Right lobe of liver (tissue), 6 donors: Measurements from ENCODE around the gene NOC2L. TPM values are rescaled to one million over a fixed set of nuclear protein-coding genes. Genes with fewer than 3 reads are reported as not detected.
A peak's percentile ranks its signal among the peaks of the same experiment; 100 is the strongest.

Experiments used
- ATAC-seq, 4 donors: fragments of 200-7000 bp; cut with Tn5 transposase; one replicate each; pipeline ENCODE4 v1.9.1; 2020; ENCODE audit warnings: mild to moderate bottlenecking in 4 of 4, moderate library complexity in 4 of 4
- DNase-seq, 3 donors: peaks; one replicate each; pipeline ENCODE4 v3.0.0-alpha.2; 2020
- H3K27ac ChIP-seq, 3 donors: fragments of 200-600 bp; one replicate each; pipeline ENCODE4 v1.8.0; 2022
- H3K27me3 ChIP-seq, 2 donors: fragments of 200-600 bp; one replicate each; pipeline ENCODE4 v1.8.0; 2022
- H3K36me3 ChIP-seq, 4 donors: fragments of 200-600 bp; sonication (generic) in 1 of 4; one replicate each; pipeline versions ENCODE4 v1.5.1 to v1.8.0; 2017 to 2022; ENCODE audit warnings: control low read depth in 1 of 4
- H3K4me1 ChIP-seq, 4 donors: fragments of 200-600 bp; sonication (generic) in 1 of 4; one replicate each; pipeline versions ENCODE4 v1.5.1 to v1.8.0; 2017 to 2022; ENCODE audit warnings: control low read depth in 1 of 4
- H3K4me3 ChIP-seq, 3 donors: fragments of 200-600 bp; one replicate each; pipeline ENCODE4 v1.8.0; 2022
- H3K9me3 ChIP-seq, 4 donors: fragments of 200-600 bp; sonication (generic) in 1 of 4; one replicate each; pipeline versions ENCODE4 v1.5.1 to v1.8.0; 2017 to 2022; ENCODE audit warnings: control low read depth in 1 of 4
- CTCF ChIP-seq, 4 donors: fragments of 200-600 bp in 3 of 4; fragments of 450-650 bp in 1 of 4; IDR thresholded peaks; one replicate each; pipeline versions ENCODE4 v1.5.1 to v1.8.0; 2016 to 2022; ENCODE audit warnings: antibody characterized with exemption in 4 of 4, mild to moderate bottlenecking in 2 of 4
- POLR2A ChIP-seq: fragments of 450-650 bp; IDR thresholded peaks from one replicate; pipeline ENCODE4 v1.6.1; 2017; ENCODE audit warnings: antibody characterized with exemption, mild to moderate bottlenecking
- WGBS: methylation state at CpG from one replicate; pipeline ENCODE4 v1.1.6; 2018; ENCODE audit warnings: low coverage, low lambda C conversion rate; ENCODE audit not compliant: insufficient coverage; ENCODE audit errors: missing lambda C conversion rate; 5-methylcytosine and 5-hydroxymethylcytosine counted together
- intact Hi-C, 2 donors: fragments of 100-400 bp; cut with DNase I; formaldehyde crosslinking; loops; one replicate each; pipeline versions ENCODE4 v1.11.2 to v1.14.1; 2022
- total RNA-seq, 6 experiments: library from RNA; depleted of rRNA in 2 of 6; stranded (reverse); fragments of >200 nt in 2 of 6; fragmentation: NEBNext Ultra II Directional in 3 of 6; extraction: Animal tissue kit (Norgen Biotek cat#: 25700) in 3 of 6; gene quantifications; one replicate each; pipeline versions ENCODE4 v1.1.0 to v1.2.4, GENCODE V29; 2016 to 2023
- donor health status: DM: no; HTN: yes; CAD: no.
- donor health status: DM: no; HTN: no; CAD: no.
- donor health status: DM: no; HTN: no; CAD: no.
- donor health status: DM: no; HTN: yes; CAD: no.
- donor health status: DM: no; HTN: yes; CAD: no.

NOC2L gene
- total RNA-seq, 6 experiments from 2014 or later = 28.9 to 36.8 (median 30.2) TPM

GRCh38 chr1:966135-966703 is 7.2 kb upstream of the NOC2L start, which contains the start of gene PLEKHN1:
Gene PLEKHN1 (plus strand): TSS chr1:966482. CDS start chr1:966532, 50 bp downstream.
- intact Hi-C loops = no loop called here
- no peaks in the 10 kb centered on the region for H3K36me3 ChIP-seq
- H3K9me3 ChIP-seq = no peaks in the 10 kb centered on the region
- peaks cover 0 to 10% of the 10 kb centered on the region in 2 donors for H3K27me3 ChIP-seq
- H3K4me3 ChIP-seq = peak within 1 kb of the TSS; percentile 48 to 63 (median 57)
- 0% methylated on average over 3 of the region's 31 CpGs for WGBS
- H3K27ac ChIP-seq = peak within 1 kb of the TSS; percentile 43 to 83 (median 52)
- peaks cover 0 to 8% (median 2%) of the 10 kb centered on the region in 4 donors for H3K4me1 ChIP-seq
- peak in 1 of 3 donors; percentile 66 for DNase-seq
- ATAC-seq = peak; percentile 67 to 85 (median 74)
- TF ChIP-seq CTCF (IDR thresholded peaks at IDR 0.05) (no peak), POLR2A (no peak)

- peaks cover 0 to 4% of the 10 kb centered on the region in 2 donors for H3K27me3 ChIP-seq
- H3K9me3 ChIP-seq = no peaks in the 10 kb centered on the region
- peaks cover 0 to 8% (median 2%) of the 10 kb centered on the region in 4 donors for H3K4me1 ChIP-seq
- no peak for ATAC-seq
- WGBS = 100% methylated on average over 2 of the region's 26 CpGs
- H3K27ac ChIP-seq = no peak overlapping the region
- no peak overlapping the region for H3K4me3 ChIP-seq
- H3K36me3 ChIP-seq = no peaks in the 10 kb centered on the region
- TF ChIP-seq POLR2A = no peak
- DNase-seq = no peak
- intact Hi-C loops = no loop called here
Measured at GRCh38 chr1:965526-966134, 6.6 kb upstream of the NOC2L start.

GRCh38 chr1:964691-965525 is 5.9 kb upstream of the NOC2L start:
- Histone ChIP-seq H3K4me3 (no peak overlapping the region), H3K36me3 (no peaks in the 10 kb centered on the region), H3K27ac (no peak overlapping the region), H3K4me1 (peaks cover 0 to 8% (median 2%) of the 10 kb centered on the region in 4 donors), H3K27me3 (no peaks in the 10 kb centered on the region), H3K9me3 (no peaks in the 10 kb centered on the region)
- TF ChIP-seq CTCF (IDR thresholded peaks at IDR 0.05) = no peak
- no peak for TF ChIP-seq POLR2A
- intact Hi-C loops = no loop called here
- DNase-seq (no peak), ATAC-seq (no peak)
- WGBS = 74% methylated on average over 6 of the region's 51 CpGs

GRCh38 chr1:963746-964525 is 4.9 kb upstream of the NOC2L start:
- DNase-seq (no peak), ATAC-seq (no peak)
- no peaks in the 10 kb centered on the region for H3K9me3 ChIP-seq
- intact Hi-C loops = no loop called here
- 100% methylated on average over 1 of the region's 47 CpGs for WGBS
- TF ChIP-seq POLR2A = no peak
- TF ChIP-seq CTCF (IDR thresholded peaks at IDR 0.05) = no peak
- H3K4me3 ChIP-seq = no peak overlapping the region
- H3K27me3 ChIP-seq = no peaks in the 10 kb centered on the region
- no peak overlapping the region for H3K27ac ChIP-seq
- peaks cover 0 to 12% (median 2%) of the 10 kb centered on the region in 4 donors for H3K4me1 ChIP-seq
- H3K36me3 ChIP-seq = no peaks in the 10 kb centered on the region
